HEK293T (cell line): ENCODE data around the gene MT1M.

Source experiments
- ELF4 ChIP-seq: fragments of 450-650 bp; IDR thresholded peaks from 2 replicates; pipeline ENCODE4 v1.6.1; 2017; ENCODE audit warnings: antibody characterized with exemption
- TARDBP ChIP-seq: fragments of 450-650 bp; IDR thresholded peaks from 2 replicates; pipeline ENCODE4 v1.6.1; 2016
- ZNF384 ChIP-seq: fragments of 450-650 bp; IDR thresholded peaks from 2 replicates; pipeline ENCODE4 v1.6.1; 2016

GRCh38 chr16:56625140-56625942 lies 7.1 kb upstream of the MT1M start, which contains the start of gene MT1E:
- TF ChIP-seq TARDBP (no peak), ELF4 (no peak), ZNF384 (no peak)
